HG02970 (cell line): Measurements from ENCODE around the gene HGS.

Experiments
- ATAC-seq: cut with Tn5 transposase; IDR thresholded peaks from one replicate; pipeline ENCODE4 v1.9.1; 2021; ENCODE audit warnings: mild to moderate bottlenecking, moderate library complexity, moderate number of reproducible peaks; ENCODE audit not compliant: unreplicated experiment, low FRiP score

The HGS gene

DNA sequence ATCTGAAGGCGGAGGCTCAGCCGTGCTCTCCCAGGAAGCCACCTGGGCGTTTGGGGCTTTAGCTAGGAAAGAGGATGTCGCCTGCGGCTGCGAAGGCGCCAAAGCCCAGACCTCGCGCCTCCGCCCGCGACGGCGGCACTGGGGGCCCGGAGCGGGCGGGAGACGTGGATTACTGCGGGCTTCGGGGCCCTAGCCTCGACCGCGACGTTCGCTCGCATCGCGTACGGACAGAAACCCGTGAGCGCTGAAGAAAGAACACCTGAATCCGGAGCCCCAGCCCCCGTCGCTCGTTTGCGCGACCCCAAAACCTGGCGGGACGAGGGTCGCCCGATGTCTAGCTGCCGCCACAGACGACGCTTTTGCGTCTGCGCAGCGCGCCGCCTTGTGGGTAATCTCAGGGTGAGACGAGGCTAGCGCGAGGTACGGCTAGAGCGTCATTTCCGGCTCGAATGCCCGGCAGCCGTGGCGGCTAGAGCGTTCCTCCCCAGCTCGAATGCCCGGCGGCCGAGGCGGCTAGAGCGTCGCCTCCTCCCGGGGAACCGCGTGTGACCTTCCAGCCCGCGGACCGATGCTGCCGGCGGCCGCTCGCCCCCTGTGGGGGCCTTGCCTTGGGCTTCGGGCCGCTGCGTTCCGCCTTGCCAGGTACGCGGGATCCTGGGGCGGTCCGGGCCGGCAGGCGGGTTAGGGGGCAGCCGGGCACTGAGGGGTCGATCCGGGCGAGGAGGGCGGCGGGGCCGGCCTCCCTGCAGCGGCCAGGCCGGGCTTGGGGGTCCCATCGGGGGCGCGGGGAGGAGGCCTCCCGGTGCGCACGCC is 19.3 kb downstream of the HGS start, which contains the start of gene MRPL12:
Gene MRPL12 (plus strand): TSS at position 434 of the 813 bp plus-strand sequence. CDS start 135 bp downstream, at position 569.
- ATAC-seq, result peak; percentile 84

DNA sequence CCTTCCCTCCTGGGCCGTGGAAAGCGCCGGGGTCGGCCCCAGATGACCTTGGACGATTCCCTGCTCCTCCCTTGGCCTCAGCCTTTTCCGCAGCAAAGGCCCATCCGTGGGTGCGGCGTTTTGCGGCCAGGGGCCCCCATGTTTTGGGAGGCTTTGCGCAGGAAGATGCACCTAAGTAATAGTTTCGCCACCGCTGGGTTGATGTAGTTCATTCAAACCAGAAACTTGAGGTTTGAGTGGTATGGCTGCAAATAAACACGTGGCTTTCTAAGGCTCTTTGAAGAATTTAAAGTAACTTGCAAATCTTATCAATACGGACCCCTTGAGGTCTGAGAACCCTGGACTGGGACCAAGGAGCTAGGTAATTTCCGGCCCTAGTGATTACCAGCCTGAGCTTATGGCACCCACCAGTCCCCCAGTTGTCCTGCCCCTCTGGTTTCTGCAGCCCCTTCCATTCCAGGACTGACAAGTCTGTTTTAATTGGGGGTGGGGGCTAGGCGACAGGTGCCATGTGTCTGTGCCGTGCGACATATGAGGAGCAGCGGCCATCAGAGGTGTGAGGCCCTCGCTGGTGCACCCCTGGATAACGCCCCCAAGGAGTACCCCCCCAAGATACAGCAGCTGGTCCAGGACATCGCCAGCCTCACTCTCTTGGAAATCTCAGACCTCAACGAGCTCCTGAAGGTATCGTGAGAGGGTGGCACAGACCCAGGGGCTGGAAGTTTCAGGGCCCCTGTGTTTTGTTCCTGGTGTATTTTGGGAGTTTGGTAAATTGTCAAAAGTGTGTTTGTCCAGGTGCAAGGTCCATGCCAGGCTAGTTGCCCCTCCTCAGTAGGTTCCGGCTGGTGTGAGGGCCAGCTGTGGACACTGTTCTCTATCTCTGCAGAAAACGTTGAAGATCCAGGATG is 20.2 kb downstream of the HGS start:
- no peak for ATAC-seq

DNA sequence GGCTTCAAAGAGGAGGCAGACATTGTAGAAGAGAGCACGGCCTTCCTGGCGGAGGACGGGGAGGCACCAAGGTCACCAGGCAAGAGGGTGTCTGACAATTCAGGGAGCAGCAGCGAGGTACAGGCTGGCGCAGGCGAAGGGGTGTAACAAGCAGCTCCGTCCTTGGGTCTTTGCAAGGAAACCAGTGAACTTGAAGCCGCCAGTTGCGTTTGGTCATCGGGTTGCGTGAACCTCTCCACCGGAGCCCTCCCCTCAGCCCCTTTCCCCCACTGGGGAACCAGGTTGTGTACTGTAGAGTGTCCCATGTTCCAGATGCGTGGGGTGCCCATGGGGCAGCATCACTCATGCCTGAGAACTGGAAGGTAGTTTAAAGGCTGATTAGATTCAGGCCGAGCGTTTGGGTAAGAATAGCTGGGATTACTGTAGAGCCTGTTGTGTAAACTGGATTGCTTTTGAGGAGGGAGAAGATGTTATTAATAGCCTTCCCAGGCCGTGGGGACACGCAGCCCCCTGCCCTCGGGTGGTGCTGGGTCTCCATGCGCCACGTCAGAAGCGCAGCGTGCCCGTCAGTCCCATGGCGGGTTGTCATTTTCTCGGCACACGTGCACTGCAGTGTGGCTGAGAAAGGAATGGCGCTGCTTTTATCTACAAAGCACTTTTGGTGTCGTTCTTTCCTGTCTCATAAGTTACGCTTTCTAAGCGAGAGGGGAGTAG is 21.9 kb downstream of the HGS start:
- no peak for ATAC-seq

DNA sequence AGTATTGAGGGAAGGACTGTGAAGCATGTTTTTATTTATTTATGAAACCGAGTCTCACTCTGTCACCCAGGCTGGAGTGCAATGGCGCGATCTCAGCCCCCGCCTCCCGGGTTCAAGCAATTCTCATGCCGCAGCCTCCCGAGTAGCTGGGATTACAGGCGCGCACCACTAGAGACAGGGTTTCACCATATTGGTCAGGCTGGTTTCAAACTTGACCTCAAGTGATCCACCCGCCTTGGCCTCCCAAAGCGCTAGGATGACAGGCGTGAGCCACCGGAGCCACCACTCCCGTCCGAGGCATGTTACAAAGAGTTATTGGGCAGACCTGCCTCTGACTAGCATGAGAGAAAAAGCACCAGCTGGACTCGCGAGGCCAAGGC is 22.4 kb downstream of the HGS start:
- no peak for ATAC-seq

DNA sequence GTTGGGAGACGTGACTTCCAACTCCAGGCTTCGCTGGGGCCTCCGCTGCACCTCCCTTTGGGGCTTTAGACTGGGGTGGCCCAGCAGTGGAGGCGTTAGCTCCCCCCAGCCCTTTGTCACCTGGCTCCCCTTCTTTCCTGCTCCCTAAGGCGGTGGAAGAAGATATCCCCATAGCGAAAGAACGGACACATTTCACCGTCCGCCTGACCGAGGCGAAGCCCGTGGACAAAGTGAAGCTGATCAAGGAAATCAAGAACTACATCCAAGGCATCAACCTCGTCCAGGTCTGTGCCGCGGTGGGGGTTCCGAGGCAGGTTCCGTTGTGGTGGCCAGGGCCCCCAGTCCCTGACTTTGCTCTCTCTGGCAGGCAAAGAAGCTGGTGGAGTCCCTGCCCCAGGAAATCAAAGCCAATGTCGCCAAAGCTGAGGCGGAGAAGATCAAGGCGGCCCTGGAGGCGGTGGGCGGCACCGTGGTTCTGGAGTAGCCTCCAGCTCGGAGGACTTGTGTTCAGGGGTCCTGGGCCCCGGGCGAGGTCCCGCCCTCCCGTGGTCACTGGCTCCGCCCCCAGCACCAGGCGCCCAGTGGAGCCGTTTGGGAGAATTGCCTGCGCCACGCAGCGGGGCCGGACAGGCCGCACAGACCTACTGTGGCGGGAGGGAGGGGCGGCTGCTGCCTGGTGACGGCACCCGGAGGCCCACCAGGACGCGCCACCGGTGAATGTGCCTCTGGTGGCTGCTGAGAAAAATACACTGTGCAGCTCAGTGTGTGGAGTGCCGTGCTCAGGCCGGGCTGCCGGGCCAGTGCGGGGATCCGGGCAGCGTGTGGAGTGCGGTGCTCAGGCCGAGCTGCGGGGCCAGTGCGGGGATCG is 23.2 kb downstream of the HGS start:
- no peak for ATAC-seq

DNA sequence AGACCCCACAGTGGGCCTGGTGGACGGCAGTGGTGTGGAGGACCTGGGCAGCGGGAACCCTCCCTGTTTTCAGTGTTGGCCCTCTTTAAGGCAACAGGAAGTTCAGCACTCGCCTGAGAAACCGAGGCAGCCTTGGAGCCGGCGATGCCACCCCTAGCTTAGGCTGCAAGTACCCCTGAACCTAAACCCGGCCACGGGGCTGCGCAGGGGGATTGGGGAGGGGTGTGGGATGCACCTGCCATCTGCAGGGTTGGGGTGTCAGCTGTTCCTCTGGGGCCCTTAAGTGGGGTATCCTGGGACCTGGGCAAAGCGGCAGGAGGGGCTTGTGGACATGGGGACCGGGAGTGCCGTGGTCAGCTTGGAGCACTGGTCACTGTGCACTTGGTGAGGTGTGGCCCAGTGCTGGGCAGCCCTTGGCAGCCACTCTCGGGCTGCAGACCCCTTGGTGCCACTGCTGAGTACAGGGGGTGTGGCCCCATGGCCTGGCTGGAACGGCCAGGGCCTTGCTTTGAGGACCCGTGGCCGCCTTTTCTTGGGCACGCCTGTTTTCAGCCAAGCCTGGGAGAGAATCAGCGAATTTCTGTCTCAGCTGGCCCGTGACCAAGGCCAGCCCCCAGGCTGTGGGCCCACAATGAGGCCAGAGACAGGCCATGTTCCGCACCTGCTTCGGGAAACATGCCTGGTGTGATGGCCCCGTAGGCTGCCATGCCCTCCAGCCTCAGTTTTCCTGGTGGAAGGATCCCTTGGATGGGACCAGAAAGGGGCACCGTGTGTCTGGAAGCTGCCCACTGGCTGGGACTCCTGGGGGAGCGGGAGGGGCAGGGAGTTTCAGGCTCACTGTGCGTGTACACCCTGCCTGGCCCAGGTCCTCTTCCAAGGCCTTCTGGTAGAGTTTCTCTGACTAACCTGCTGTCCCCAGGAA is 24.2 kb downstream of the HGS start:
- ATAC-seq, result no peak

DNA sequence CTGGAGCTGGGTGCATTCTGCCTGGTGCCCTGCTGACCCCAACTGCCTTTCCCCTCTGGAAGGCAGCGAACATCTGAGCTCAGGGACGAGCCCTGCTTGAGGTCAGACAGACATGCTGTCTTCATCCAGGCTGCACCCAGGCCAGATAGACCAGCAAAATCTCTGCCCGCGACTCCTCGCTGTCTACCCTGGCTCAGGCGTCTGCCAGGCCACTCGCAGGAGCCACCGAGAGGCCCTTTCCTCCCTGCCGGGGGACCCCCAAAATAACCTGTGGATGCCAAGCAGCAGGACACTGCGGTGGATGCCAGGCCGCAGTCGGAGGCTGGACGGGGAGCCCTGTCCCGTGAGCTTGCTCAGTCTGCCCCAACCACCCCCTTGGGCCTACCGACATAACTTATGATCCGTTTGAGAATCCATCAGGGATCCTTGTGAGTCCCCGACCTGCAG is 25.0 kb downstream of the HGS start:
- ATAC-seq, result no peak

DNA sequence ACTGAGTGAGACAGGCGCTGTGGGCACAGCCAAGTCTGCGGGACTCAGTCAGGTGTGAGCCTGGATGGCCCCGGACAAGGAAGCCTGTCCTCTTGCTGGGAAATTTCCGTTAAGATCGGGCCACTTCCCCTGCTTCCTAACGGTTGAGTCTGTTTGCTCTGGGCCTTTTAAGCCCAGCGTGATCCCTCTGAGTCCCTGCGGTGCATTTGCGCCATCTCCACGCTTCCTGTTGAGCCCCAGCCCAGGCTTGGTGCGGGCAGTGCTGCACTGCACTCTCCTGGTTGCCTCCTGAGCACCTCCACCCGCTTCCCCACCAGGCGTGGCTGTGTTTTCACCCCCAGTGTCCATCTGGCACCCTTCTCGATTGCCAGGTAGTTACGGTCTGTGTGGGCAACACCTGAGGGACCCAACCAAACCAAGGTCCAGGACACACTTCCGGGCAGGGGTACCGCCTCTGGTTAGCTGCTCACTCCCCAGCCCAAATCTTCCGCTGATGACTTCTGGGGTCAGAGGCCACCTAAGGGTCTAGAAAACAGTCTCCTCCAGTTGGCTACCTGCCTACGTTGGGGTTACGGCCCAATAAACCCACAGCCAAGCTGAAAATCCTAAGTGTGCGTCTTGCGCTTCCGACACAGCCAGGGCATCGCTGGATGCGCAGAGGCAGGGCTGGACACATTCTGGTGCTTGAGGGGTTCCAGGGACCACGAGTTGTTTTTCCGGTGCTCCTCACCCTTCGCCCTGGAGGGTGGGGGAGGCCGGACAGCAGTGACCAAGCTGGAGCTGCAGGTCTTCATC is 26.9 kb downstream of the HGS start:
- ATAC-seq, result no peak

DNA sequence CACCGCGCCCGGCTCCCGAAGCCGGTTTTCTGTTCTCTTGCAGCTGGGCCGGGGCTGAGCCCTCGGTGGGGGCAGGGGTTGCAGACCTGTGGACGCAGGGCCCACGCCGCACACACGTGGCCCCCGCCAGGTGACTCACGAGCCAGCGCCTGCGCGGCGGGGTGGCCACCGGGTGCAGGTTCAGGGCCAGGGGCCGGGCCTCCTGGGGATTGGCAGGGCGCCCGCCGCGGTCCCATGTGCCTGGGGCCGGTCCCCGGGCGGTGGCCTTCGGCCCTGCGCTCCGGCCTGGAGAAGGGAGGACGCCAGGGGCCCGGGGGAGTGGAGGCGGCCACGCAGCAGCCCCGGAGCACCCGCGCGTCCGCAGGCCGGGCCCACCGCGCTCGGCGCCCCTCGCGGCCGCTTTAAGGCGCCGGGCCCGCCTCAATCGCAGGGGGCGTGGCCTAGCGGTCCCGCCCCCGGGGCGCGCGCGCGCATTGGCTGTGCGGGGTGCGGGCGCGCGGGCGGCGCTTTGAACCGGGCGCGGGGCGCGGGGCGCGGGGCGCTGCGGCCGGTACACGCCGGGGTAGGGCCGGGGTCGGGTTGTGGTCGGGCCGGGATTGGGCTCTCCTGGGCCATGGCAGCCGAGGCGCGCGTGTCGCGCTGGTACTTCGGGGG is 28.1 kb downstream of the HGS start, which contains the start of gene SLC25A10:
Gene SLC25A10 (plus strand): TSS at position 471 of the 654 bp plus-strand sequence. CDS start 143 bp downstream, at position 614.
- ATAC-seq, result peak; percentile 74

DNA sequence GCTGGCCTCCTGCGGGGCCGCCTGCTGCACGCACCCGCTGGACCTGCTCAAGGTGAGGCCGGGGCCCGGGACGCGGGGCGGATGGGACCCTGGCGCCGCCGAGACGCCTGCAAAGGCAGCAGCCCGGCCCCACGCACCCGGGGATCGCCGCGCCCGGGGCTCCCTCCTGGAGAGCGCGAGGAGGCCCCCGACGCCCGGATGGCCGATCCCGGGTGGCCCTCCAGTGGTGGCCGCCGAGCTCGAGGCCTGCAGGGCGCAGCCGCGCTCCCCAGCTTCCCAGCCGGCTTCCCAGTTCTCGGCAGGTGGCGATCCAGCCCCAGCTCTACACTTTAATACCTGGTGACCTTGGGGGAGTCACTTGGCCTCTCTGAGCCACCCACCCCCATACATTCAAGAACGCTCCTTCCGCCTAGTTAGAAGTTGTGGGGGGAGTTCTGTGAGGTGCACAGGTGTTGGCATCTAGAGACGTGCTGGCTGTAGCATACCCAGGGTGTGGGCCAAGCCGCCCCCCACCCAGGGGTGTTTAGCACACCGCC is 28.7 kb downstream of the HGS start:
- ATAC-seq, result peak; percentile 24

DNA sequence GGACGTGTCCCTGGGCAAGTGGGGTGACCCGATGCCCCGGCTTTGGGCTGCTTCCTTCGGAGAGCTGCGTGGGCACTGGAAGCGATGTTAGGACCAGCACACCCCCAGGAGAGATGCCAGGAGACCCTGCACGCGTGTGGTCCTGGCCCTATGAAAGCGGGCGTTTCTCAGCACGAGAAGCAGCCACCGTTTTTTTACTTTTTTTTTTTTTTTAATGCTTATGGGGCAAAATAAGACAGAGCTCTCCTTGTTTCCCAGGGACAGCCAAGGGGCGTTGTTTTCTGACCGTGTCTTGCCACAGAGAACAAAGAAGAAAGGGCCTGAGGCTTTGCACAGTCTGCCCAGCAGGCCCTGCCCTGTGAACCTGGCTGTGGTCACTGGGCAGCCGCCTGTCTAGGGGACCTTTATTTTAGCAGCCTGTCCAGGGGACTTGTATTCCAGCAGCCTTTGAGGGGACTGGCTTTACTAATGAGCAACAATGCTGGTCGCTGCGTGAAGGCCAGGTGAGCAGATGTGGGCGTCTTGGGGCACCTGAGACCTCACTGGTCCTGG is 29.3 kb downstream of the HGS start:
- no peak for ATAC-seq

DNA sequence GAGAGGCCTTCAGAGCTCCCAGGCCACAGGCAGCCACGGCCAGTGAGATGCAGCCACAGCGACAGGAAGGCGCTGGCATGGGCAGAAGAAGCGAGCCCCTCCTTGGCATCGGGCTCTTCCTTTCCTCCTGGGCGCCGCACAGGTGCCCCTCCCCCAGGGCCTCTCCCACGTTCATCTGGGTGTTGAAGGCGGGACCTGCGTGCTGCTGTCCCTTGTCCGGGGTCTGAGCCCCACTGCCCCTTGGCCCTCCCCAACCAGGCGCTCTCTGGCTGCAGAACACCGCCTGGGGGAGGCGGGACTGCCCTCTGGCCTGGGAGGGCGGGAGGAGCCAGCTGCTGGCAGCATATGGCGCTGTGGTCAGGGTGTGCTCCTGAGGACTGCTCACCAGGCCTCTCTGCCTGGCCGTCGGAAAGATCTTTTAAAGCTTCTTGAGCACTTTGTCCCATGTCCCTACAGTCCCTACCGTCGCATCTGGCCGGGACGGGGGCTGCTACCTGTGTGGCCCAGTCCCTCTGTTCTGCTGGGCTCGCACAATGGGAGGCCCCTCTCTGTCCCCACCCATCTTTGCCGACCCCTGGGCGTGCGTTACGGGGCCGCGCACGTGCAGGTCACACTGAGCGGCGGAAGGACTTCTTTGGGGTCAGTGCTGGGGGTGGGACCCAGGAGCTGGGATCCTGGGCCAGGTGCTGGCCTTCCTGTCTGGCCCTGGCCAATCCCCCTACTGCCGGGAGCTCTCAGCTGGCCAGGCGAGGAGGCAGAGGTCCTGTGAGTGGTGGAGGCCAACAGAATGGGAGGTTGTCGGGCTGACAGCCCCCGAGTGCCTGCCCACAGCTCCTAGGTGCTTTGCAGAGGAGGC is 30.0 kb downstream of the HGS start:
- no peak for ATAC-seq

DNA sequence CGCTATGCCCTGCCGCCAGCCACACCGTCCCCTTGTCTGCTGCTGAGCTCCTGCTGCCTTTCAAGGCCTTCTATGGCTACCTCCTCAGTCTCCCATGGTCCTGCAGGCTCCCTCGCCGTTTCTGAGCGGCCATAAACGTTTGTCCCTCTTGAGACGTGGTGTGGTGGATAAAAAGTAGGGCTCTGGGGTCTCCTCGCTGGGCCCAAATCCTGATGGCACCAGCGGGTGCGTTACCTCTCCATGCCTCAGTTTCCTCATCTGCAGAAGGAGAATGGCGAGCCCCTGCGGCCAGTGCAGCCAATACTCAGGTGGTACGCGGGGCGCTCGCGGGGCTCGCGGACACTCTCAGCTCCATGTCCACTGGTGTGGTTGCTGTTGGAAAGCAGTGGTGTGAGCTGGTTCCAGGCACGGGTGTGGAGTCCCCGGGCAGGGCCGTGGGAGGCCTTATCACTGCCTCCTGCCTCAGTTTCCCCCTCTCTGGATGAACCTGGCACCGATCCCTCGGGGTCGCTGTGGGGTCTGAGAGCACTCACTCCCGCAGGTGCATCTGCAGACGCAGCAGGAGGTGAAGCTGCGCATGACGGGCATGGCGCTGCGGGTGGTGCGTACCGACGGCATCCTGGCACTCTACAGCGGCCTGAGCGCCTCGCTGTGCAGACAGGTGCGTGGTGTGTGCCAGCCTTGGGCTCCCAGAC is 30.7 kb downstream of the HGS start:
- no peak for ATAC-seq

DNA sequence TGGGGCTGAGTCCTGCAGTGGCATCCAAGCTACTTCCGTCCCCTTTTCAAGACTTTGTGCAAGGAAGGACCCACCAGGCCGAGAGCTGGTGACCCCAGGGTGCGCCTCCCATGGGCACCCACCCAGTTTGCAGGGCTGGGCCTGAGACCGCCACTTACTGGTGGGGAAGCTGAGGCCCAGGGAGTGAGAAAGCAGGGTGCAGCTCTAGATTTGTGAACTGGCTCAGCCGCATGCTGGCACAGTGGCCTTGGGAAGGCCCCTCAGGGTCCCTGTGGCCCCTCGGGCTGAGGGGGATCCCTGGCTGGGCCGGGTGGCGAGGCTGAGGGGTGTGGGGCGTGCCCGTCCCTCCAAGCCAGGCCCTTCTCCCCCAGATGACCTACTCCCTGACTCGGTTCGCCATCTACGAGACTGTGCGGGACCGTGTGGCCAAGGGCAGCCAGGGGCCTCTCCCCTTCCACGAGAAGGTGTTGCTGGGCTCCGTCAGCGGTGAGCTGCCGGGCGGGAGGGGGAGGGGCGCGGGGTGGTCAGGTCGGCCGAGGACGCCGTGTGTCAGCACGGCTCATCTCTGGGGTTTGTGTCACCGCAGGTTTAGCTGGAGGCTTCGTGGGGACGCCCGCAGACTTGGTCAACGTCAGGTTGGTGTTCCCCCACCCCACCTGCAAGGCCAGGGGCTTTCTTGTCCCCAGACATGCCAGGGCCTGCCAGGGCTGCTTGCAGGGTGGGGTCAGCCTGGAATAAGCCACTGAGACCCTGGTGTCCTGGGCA is 31.5 kb downstream of the HGS start:
- no peak for ATAC-seq
